GM19452 (cell line): ENCODE data around the gene KRT12.

Experiments used
- ATAC-seq: cut with Tn5 transposase; IDR thresholded peaks from one replicate; pipeline ENCODE4 v1.9.1; 2021; ENCODE audit not compliant: unreplicated experiment

The KRT12 gene

GRCh38 chr17:40848583-40849235 is 18.3 kb downstream of the KRT12 start:
- no peak for ATAC-seq

GRCh38 chr17:40846515-40847144 is 20.4 kb downstream of the KRT12 start:
- ATAC-seq = no peak

DNA sequence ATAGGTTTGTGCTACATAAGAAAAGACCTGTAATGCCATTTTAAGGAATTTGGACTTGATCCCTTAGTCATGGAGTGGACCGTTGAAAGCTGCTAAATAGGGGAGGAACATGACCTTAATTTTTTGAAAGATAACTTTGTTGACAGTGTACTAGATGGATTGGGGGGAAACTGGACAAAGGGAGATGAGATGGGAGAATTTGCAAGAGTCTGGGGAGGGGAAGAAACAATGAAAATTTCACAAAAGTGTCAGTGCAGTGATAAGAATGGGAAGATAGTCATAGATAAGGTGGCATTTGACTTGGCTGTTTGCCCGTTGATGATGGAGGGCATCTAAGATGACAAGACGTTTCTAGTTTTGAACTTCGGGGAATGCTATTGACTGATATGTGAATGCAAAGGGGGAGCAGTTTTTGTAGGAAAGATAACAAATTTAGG is 22.3 kb downstream of the KRT12 start:
- ATAC-seq = no peak

DNA sequence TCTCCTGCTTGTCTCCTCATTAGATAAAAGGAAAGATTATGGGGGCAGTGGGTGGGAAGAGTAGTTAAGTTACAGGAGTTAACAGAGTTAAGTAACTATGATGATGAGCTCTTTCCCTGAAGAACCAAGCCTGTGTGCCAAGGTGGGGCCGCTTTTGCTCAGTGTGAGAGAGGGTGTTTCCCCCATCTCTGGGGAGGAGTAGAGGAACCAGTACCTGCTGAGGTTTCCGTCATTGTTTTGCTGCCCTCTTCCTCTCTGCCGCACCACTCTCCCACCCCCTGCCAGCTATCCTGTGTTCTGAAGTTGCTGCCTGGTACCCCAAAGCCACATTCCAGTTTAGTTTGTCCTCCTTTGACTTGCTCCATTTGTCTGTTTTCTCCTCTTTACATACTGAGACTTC is 23.8 kb downstream of the KRT12 start:
- ATAC-seq = no peak

GRCh38 chr17:40841246-40841645 is 25.8 kb downstream of the KRT12 start:
- no peak for ATAC-seq

- no peak for ATAC-seq
Observed at GRCh38 chr17:40839194-40839593, 27.8 kb downstream of the KRT12 start.

GRCh38 chr17:40836020-40836419 is 31.0 kb downstream of the KRT12 start:
- no peak for ATAC-seq

- no peak for ATAC-seq
Observed at GRCh38 chr17:40833882-40834281, 33.1 kb downstream of the KRT12 start.

DNA sequence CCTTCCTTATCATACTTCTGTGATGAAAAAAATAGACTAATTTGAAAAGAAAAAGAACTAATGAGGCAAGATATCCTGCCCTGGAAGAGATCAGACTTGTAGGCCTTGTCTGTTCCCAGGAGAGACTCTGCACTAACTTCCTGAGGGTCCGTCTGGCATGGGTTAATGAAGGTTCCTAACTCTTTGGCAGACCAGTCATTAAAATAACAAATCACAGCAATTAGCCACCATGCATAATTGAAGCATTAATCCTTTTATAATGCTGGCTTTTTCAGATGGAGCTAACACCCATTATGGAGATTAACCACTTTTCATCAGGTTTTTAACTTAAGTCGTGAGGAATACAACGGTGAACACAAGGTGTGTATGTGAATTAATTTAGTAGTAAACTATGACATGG is 34.2 kb downstream of the KRT12 start:
- no peak for ATAC-seq

- ATAC-seq = no peak
Observed at GRCh38 chr17:40830085-40830776, 36.8 kb downstream of the KRT12 start.

- no peak for ATAC-seq
Observed at GRCh38 chr17:40828454-40829044, 38.5 kb downstream of the KRT12 start.

DNA sequence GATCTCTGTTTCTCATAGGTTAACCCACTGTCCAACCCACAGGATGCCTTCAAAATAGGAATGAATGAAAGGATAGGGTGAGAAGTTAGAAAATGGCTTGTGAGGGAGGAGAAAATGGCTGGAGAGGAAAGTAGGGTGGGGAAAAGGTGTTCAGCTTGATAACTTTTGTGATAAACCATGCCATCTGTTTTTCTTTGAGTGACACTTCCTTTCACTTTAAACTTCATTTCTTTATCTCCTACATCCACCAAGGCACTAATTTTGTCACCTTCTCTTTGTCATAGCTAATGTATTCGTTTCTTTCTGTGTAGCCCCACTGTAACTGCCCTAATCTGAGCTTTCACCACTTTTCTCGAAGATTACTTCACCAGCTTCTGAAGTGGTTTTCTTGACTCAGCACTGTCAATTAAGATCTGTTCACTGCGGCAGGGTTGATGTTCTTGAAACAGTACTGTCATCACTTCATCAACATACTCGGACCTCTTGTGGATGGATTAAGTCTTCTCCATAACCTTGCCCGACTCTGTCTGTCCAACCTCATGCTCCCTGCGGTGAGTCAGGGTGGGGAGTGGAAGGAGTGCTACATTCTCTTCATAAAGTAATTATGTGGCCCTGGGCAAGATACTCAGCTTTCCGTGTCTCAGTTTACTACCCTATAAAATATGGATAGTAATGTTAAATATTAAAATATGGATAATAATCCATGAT is 39.1 kb downstream of the KRT12 start:
- no peak for ATAC-seq

DNA sequence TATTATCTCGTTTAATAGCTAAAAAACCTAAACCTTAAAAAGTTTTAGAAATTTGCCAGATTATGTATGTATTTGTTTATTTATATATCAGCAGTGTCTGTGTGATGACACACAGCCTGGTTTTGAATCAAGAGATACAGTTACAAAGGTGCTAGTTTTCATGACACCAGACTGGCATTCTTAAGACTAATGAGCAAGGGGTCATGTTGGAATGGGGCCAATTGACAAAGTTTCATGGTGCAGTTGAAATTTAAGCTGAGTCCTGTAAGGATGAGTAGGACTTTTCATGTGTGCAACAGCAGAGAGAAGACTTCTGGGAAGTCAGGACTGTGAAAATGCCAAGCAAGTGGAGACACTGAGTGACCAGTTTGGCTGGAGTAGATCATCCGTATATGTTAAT is 41.4 kb downstream of the KRT12 start:
- no peak for ATAC-seq

- ATAC-seq = no peak
Observed at GRCh38 chr17:40824015-40824832, 42.8 kb downstream of the KRT12 start.

- ATAC-seq = no peak
Observed at GRCh38 chr17:40822132-40822812, 44.8 kb downstream of the KRT12 start, which contains the start of gene KRT10. Gene KRT10, minus strand, starts transcription at chr17:40822614. Its CDS starts 29 bp downstream, at chr17:40822585.

DNA sequence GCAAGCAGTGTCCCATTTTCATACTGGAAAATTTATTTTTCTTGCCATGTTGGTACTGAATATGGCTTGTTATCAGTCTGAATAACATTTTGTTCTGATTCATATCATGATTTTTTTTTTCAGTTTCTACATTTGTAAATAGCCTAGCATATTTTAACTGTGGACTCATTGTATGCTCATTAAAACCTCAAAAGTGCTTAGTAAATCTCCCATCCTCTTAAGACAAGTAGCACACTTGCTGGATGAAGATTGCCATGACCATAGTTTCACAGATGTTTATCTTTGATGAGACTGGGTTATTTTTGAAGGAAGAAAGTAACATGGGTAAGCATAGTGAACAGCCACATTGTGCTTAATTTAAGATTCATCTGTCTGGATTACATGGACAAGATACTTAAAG is 45.5 kb downstream of the KRT12 start:
- no peak for ATAC-seq

DNA sequence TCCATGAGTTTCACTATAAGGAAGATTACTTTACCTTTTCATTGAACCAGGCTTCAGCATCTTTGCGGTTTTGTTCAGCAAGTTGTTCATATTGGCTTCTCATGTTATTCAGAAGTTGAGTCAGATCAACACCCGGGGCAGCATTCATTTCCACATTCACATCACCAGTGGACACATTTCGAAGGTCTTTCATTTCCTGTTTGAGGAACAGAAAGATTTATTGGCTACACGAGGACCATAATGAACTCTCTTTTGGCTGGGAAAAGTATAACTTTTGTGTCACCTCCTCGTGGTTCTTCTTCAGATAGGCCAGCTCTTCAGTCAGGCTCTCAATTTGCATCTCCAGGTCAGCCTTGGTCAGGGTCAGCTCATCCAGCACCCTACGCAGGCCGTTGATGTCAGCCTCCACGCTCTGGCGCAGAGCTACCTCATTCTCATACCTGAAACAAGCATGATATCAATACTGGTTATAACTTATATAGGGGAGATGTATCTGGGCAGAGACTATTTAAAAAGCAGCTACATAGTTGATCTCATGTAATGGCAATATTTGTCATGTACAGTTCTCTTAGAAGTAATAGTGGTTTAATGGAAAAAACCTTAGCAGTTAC is 46.7 kb downstream of the KRT12 start:
- ATAC-seq = no peak

- no peak for ATAC-seq
Observed at GRCh38 chr17:40819528-40820125, 47.4 kb downstream of the KRT12 start.
